ENCODE data around the gene ZNF57. TPM values are rescaled to one million over a fixed set of nuclear protein-coding genes. Genes with fewer than 3 reads are reported as not detected.

Gene ZNF57
- total RNA-seq, 1 experiment from 2014 or later = 5.8 TPM

DNA sequence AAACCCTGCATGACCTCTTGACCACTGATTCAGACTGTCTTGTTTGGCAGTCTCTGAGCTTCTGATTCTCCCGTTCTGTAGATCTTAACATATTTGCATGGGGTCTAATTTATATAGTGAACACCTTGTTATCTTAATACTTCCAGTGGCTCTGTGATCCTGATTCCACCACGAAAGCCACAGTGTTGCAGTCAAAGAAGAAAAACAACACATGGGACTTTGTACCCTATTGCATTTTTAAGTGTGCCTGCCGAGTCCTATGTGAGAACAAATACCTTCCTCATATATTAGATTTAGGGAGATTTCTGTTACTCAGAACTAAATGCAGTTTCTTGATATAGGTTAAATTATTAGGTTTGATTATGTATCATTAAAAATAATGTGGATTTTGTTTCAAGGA lies 45.9 kb upstream of the ZNF57 start:
- Mint-ChIP-seq H3K4me1 (ENCODE audit: low read depth, unreplicated experiment) (no peaks in the 10 kb centered on the region), H3K9me3 (ENCODE audit: unreplicated experiment) (peaks cover 32% of the 10 kb centered on the region), H3K36me3 (ENCODE audit: insufficient read depth, unreplicated experiment) (peaks cover 54% of the 10 kb centered on the region), H3K4me3 (ENCODE audit: unreplicated experiment) (no peak overlapping the region), H3K27ac (ENCODE audit: unreplicated experiment) (no peak overlapping the region), H3K27me3 (ENCODE audit: insufficient read depth, unreplicated experiment) (no peaks in the 10 kb centered on the region)
- no peaks in the 10 kb centered on the region for H3K4me1 ChIP-seq
- no peak for DNase-seq
- ChIA-PET CTCF (no interaction called here), POLR2A (no interaction called here)
- no peak overlapping the region for H3K4me3 ChIP-seq (ENCODE audit: low read depth, low read length)
- TF ChIP-seq, protein P1, sequence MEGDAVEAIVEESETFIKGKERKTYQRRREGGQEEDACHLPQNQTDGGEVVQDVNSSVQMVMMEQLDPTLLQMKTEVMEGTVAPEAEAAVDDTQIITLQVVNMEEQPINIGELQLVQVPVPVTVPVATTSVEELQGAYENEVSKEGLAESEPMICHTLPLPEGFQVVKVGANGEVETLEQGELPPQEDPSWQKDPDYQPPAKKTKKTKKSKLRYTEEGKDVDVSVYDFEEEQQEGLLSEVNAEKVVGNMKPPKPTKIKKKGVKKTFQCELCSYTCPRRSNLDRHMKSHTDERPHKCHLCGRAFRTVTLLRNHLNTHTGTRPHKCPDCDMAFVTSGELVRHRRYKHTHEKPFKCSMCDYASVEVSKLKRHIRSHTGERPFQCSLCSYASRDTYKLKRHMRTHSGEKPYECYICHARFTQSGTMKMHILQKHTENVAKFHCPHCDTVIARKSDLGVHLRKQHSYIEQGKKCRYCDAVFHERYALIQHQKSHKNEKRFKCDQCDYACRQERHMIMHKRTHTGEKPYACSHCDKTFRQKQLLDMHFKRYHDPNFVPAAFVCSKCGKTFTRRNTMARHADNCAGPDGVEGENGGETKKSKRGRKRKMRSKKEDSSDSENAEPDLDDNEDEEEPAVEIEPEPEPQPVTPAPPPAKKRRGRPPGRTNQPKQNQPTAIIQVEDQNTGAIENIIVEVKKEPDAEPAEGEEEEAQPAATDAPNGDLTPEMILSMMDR (IDR thresholded peaks at IDR 0.05; ENCODE audit: insufficient read depth in 1 of 2, low read depth in 1 of 2, low read length in 1 of 2, severe bottlenecking in 1 of 2, unreplicated experiment in 1 of 2) = no peak
- H3K36me3 ChIP-seq (ENCODE audit: control insufficient read depth, insufficient read depth, low read length) = peaks cover 9% of the 10 kb centered on the region
- intact Hi-C loops (cut with micrococcal nuclease; ENCODE audit: unreplicated experiment) = no loop called here
- BruUV-seq (replicated peaks) = no TSS peak
- peaks cover 24% of the 10 kb centered on the region for H3K9me3 ChIP-seq
- H3K27me3 ChIP-seq (replicated peaks; ENCODE audit: control insufficient read depth, insufficient read depth, low read length) = no peaks in the 10 kb centered on the region

DNA sequence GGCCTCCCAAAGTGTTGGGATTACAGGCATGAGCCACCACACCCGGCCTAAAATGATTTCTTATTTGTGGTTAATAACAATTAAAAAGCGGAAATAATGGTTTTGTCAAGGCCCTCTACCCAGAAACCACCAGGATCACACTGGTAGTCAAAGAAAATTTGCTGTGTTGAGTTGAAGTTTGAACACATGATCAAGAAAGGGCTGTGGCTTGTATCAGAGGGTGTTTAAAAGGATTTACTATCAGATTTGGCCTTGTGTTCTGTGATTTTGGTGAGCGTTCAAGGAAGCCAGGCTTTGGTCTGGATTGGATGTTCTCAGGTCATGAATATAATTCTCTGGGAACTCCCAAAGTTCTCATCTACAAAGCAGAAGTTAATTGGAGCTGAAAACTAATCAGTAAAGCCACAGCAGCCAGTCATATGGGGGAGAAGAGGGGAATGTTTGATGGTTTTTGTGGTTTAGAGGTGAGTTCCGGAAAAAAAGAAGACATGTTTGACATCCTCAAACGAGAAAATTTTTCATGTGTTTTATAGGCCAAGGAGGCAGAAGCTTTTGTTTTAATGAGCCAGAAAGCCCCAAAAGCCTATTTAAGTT lies 44.2 kb upstream of the ZNF57 start:
- Mint-ChIP-seq H3K36me3 (ENCODE audit: insufficient read depth, unreplicated experiment) (peaks cover 39% of the 10 kb centered on the region), H3K9me3 (ENCODE audit: unreplicated experiment) (peaks cover 23% of the 10 kb centered on the region), H3K27me3 (ENCODE audit: insufficient read depth, unreplicated experiment) (no peaks in the 10 kb centered on the region), H3K4me3 (ENCODE audit: unreplicated experiment) (no peak overlapping the region), H3K4me1 (ENCODE audit: low read depth, unreplicated experiment) (no peaks in the 10 kb centered on the region), H3K27ac (ENCODE audit: unreplicated experiment) (no peak overlapping the region)
- ChIA-PET CTCF (no interaction called here), POLR2A (no interaction called here)
- BruUV-seq (replicated peaks) = no TSS peak
- intact Hi-C loops (cut with micrococcal nuclease; ENCODE audit: unreplicated experiment) = no loop called here
- Histone ChIP-seq H3K4me3 (ENCODE audit: low read depth, low read length) (no peak overlapping the region), H3K9me3 (peaks cover 24% of the 10 kb centered on the region), H3K27me3 (replicated peaks; ENCODE audit: control insufficient read depth, insufficient read depth, low read length) (no peaks in the 10 kb centered on the region), H3K4me1 (no peaks in the 10 kb centered on the region), H3K36me3 (ENCODE audit: control insufficient read depth, insufficient read depth, low read length) (peaks cover 9% of the 10 kb centered on the region)
- TF ChIP-seq, protein P1 (IDR thresholded peaks at IDR 0.05; ENCODE audit: insufficient read depth in 1 of 2, low read depth in 1 of 2, low read length in 1 of 2, severe bottlenecking in 1 of 2, unreplicated experiment in 1 of 2) = no peak
- DNase-seq = no peak

DNA sequence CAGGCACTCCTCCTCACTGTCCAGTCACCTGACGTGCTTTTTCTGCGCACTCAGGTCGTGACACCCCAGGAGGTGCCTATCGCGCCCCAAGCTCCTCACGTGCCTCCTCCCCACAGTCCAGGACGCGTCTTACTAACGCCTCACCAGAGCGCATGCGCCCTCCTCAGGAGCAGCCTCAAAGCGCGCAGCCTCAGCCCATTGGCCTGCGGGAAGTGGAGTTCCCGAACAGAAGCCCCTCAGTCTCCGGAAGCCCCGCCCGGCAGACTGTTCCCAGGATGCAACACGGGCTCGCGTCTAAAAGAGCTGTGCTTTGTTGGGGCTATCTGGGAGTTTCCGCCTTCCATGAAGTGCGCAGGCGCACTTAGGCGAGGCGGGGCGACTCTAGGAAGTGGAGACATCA lies 41.9 kb upstream of the ZNF57 start:
- DNase-seq = no peak
- intact Hi-C loops (cut with micrococcal nuclease; ENCODE audit: unreplicated experiment) = no loop called here
- H3K27ac Mint-ChIP-seq (ENCODE audit: unreplicated experiment) = no peak overlapping the region
- no peak overlapping the region for H3K4me3 ChIP-seq (ENCODE audit: low read depth, low read length)
- H3K36me3 ChIP-seq (ENCODE audit: control insufficient read depth, insufficient read depth, low read length) = no peaks in the 10 kb centered on the region
- TF ChIP-seq, protein P1 (IDR thresholded peaks at IDR 0.05; ENCODE audit: insufficient read depth in 1 of 2, low read depth in 1 of 2, low read length in 1 of 2, severe bottlenecking in 1 of 2, unreplicated experiment in 1 of 2) = no peak
- no peaks in the 10 kb centered on the region for H3K4me1 ChIP-seq
- H3K4me1 Mint-ChIP-seq (ENCODE audit: low read depth, unreplicated experiment) = no peaks in the 10 kb centered on the region
- H3K9me3 ChIP-seq = peaks cover 8% of the 10 kb centered on the region; the same call in 1 of the 2 replicates
- H3K36me3 Mint-ChIP-seq (ENCODE audit: insufficient read depth, unreplicated experiment) = peaks cover 16% of the 10 kb centered on the region
- no TSS peak for BruUV-seq (replicated peaks)
- ChIA-PET CTCF (no interaction called here), POLR2A (no interaction called here)
- peaks cover 9% of the 10 kb centered on the region for H3K9me3 Mint-ChIP-seq (ENCODE audit: unreplicated experiment)
- no peaks in the 10 kb centered on the region for H3K27me3 Mint-ChIP-seq (ENCODE audit: insufficient read depth, unreplicated experiment)
- H3K27me3 ChIP-seq (replicated peaks; ENCODE audit: control insufficient read depth, insufficient read depth, low read length) = no peaks in the 10 kb centered on the region
- no peak overlapping the region for H3K4me3 Mint-ChIP-seq (ENCODE audit: unreplicated experiment)
